GM19328 (cell line): ENCODE data around the gene DYSF.

ENCODE experiments used
- ATAC-seq: cut with Tn5 transposase; IDR thresholded peaks from one replicate; pipeline ENCODE4 v1.9.1; 2021; ENCODE audit warnings: mild to moderate bottlenecking, moderate library complexity; ENCODE audit not compliant: unreplicated experiment

DYSF gene

GRCh38 chr2:71455741-71456569 is 2.6 kb downstream of the DYSF start:
- no peak for ATAC-seq

GRCh38 chr2:71456617-71457016 is 3.3 kb downstream of the DYSF start:
- ATAC-seq = no peak

GRCh38 chr2:71457123-71457915 is 4.0 kb downstream of the DYSF start:
- ATAC-seq = no peak

- ATAC-seq = no peak
These were observed 4.6 kb downstream of the DYSF start for GRCh38 chr2:71457923-71458322.

GRCh38 chr2:71458413-71459083 is 5.2 kb downstream of the DYSF start:
- ATAC-seq = no peak

- ATAC-seq = no peak
These were observed 5.7 kb downstream of the DYSF start for GRCh38 chr2:71459084-71459431.

- ATAC-seq = no peak
These were observed 6.7 kb downstream of the DYSF start for GRCh38 chr2:71460056-71460455.

GRCh38 chr2:71460595-71461303 is 7.4 kb downstream of the DYSF start:
- no peak for ATAC-seq

- ATAC-seq = no peak
These were observed 7.9 kb downstream of the DYSF start for GRCh38 chr2:71461304-71461671.

GRCh38 chr2:71462056-71462605 is 8.8 kb downstream of the DYSF start:
- ATAC-seq = no peak

- no peak for ATAC-seq
These were observed 9.4 kb downstream of the DYSF start for GRCh38 chr2:71462641-71463341.

- no peak for ATAC-seq
These were observed 9.9 kb downstream of the DYSF start for GRCh38 chr2:71463342-71463654.

GRCh38 chr2:71464389-71464788 is 11.0 kb downstream of the DYSF start:
- ATAC-seq = no peak

- ATAC-seq = no peak
These were observed 12.0 kb downstream of the DYSF start for GRCh38 chr2:71465356-71465755.

- ATAC-seq = no peak
These were observed 12.6 kb downstream of the DYSF start for GRCh38 chr2:71465961-71466300.

- ATAC-seq = no peak
These were observed 13.2 kb downstream of the DYSF start for GRCh38 chr2:71466301-71467179.

- ATAC-seq = no peak
These were observed 13.9 kb downstream of the DYSF start for GRCh38 chr2:71467180-71467815.

GRCh38 chr2:71468279-71469015 is 15.1 kb downstream of the DYSF start:
- no peak for ATAC-seq
